ENCODE results near the gene RNASEH1.

GRCh38 chr2:3594493-3595281 lies 36.6 kb upstream of the RNASEH1 start, which contains the start of gene COLEC11:
- peak; percentile 16 to 47 (median 32) for TF ChIP-seq CTCF (IDR thresholded peaks at IDR 0.05)
- TF ChIP-seq POLR2A (IDR thresholded peaks at IDR 0.05): peak; percentile 42
